Peyer's patch (tissue), 4 donors: ENCODE data around the gene BPIFA3.

ENCODE experiments used
- POLR2A ChIP-seq, 2 donors: fragments of 450-650 bp; IDR thresholded peaks; one replicate each; pipeline ENCODE4 v1.5.1; 2017; ENCODE audit warnings: antibody characterized with exemption in 2 of 2, mild to moderate bottlenecking in 2 of 2, moderate library complexity in 2 of 2
- TF ChIP-seq, protein P1 (sequence below), 6 experiments: fragments of 450-650 bp in 4 of 6; fragments of 200-600 bp in 2 of 6; sonication (generic) in 1 of 6; IDR thresholded peaks; one replicate each; pipeline ENCODE4 v1.5.1; 2017 to 2019; ENCODE audit warnings: antibody characterized with exemption in 6 of 6, mild to moderate bottlenecking in 3 of 6, moderate library complexity in 1 of 6

DNA sequence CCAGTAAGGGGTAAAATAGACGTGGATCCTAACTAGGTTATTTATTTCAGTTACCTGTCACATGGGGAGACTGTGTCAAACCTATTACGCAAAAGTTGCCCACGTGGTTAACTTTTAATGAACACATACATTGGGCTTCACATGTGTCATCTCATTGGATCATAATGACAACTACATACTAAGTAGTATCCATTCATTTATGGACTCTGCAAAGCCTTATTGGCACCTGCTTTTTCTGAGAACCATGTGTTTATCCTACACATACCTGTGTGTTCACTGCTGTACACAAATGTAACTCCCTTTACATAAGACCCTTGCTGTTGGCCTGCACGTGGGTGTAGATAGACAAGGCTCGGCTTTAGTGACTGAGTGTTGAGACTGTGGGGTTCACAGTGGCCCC lies 23.8 kb downstream of the BPIFA3 start:
- TF ChIP-seq, protein P1, sequence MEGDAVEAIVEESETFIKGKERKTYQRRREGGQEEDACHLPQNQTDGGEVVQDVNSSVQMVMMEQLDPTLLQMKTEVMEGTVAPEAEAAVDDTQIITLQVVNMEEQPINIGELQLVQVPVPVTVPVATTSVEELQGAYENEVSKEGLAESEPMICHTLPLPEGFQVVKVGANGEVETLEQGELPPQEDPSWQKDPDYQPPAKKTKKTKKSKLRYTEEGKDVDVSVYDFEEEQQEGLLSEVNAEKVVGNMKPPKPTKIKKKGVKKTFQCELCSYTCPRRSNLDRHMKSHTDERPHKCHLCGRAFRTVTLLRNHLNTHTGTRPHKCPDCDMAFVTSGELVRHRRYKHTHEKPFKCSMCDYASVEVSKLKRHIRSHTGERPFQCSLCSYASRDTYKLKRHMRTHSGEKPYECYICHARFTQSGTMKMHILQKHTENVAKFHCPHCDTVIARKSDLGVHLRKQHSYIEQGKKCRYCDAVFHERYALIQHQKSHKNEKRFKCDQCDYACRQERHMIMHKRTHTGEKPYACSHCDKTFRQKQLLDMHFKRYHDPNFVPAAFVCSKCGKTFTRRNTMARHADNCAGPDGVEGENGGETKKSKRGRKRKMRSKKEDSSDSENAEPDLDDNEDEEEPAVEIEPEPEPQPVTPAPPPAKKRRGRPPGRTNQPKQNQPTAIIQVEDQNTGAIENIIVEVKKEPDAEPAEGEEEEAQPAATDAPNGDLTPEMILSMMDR (IDR thresholded peaks at IDR 0.05) = no peak
- no peak for TF ChIP-seq POLR2A (IDR thresholded peaks at IDR 0.05)
